Measurements from ENCODE around the gene SYAP1.

DNA sequence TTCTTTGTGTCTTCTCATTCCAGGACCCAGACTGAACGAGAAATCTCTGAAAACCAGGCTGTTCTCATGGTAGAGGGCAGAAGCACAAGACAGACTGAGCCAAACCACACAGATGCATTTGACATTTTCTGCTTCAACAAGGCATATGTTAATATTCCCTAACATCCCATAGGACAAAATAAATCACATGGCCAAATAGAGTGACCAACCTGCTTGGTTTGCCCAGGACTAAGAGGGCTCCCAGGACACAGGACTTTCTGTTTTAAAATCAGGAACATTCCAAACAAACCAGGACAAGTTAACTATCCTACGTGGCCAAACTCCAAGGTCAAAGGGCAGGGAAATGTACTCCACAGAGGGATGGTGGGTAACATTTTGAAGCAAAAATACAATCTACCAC lies 18.7 kb upstream of the SYAP1 start:
- TF ChIP-seq TAF1 (IDR thresholded peaks at IDR 0.05; ENCODE audit: low read depth, low read length) (no peak), RXRA (IDR thresholded peaks at IDR 0.05; ENCODE audit: insufficient read depth, low read depth, low read length) (no peak), SP1 (IDR thresholded peaks at IDR 0.05; ENCODE audit: low read depth, low read length) (no peak), JUND (IDR thresholded peaks at IDR 0.05; ENCODE audit: low read length) (no peak), YY1 (IDR thresholded peaks at IDR 0.05; ENCODE audit: low read depth, low read length) (no peak), RBBP5 (IDR thresholded peaks at IDR 0.05; ENCODE audit: borderline replicate concordance, low read depth, low read length) (no peak), RNF2 (IDR thresholded peaks at IDR 0.05; ENCODE audit: borderline replicate concordance, low read depth, low read length, missing control alignments, poor library complexity, severe bottlenecking) (no peak), HDAC2 (IDR thresholded peaks at IDR 0.05; ENCODE audit: borderline replicate concordance in 1 of 2, low read depth in 2 of 2, low read length in 2 of 2) (no peak), SIN3A (conservative IDR thresholded peaks at IDR 0.05 in 1 of 2, IDR thresholded peaks at IDR 0.05 in 1 of 2; ENCODE audit: low read depth in 1 of 2, low read length in 2 of 2) (no peak)
